Measurements from ENCODE around the gene ANKRD13A. TPM values are rescaled to one million over a fixed set of nuclear protein-coding genes. Genes with fewer than 3 reads are reported as not detected.
A peak's percentile ranks its signal among the peaks of the same experiment; 100 is the strongest.

Gene ANKRD13A
- total and polyA plus RNA-seq, 2 of the 13 experiments (the other 11 are each of a cell fraction or from before 2014, with no cell fraction given), result 34.1 to 41.6 TPM

DNA sequence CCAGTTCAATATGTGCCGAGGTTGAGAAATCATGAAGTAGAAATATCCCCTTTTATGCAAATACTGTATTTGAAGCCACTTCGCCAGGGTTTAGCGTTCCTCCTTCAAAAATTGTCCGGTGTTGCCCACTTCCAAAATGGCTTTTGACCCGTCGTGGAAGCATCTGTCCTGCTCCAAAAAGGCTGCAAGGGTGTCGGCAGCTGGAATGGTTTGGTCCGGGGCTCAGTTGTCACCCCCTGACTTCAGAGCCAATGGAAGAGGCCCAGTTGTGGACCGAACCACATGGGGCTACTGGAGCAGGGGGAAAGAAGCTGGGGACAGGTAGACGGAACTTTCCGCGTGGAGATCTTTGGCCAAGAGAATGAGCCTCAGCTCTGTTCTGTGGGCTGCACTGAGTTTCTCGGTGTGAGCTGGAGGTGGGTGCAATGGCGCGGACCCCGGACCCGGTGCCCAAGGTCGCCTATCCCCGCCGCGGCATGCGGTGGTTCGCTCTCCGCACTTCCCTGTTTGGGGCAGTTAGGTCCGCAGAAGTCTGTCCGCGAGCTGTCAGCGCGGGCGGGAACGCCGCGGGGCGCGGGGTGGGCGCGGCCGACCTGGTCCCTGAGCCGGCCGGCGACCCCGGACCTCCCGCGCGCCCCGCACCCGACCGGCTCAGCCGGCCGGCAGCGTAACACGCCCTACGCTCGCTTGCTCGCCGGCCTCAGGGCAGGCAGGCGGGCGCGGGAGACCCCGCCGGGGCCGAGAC lies at the start of gene ANKRD13A (continued):
- TF ChIP-seq, protein P1, sequence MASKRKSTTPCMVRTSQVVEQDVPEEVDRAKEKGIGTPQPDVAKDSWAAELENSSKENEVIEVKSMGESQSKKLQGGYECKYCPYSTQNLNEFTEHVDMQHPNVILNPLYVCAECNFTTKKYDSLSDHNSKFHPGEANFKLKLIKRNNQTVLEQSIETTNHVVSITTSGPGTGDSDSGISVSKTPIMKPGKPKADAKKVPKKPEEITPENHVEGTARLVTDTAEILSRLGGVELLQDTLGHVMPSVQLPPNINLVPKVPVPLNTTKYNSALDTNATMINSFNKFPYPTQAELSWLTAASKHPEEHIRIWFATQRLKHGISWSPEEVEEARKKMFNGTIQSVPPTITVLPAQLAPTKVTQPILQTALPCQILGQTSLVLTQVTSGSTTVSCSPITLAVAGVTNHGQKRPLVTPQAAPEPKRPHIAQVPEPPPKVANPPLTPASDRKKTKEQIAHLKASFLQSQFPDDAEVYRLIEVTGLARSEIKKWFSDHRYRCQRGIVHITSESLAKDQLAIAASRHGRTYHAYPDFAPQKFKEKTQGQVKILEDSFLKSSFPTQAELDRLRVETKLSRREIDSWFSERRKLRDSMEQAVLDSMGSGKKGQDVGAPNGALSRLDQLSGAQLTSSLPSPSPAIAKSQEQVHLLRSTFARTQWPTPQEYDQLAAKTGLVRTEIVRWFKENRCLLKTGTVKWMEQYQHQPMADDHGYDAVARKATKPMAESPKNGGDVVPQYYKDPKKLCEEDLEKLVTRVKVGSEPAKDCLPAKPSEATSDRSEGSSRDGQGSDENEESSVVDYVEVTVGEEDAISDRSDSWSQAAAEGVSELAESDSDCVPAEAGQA (IDR thresholded peaks at IDR 0.05; ENCODE audit: low read depth), result peak; percentile 87; the same call in 1 of the 2 replicates
- TF ChIP-seq, protein P1 (CRISPR knock-in tag; IDR thresholded peaks at IDR 0.05; ENCODE audit: borderline replicate concordance), result no peak
- TF ChIP-seq ZNF331 (CRISPR knock-in tag; IDR thresholded peaks at IDR 0.05) (peak; percentile 26; the same call in 1 of the 2 replicates), WIZ (CRISPR knock-in tag; IDR thresholded peaks at IDR 0.05) (no peak), ZNF564 (CRISPR knock-in tag; IDR thresholded peaks at IDR 0.05) (no peak), MATR3 (CRISPR knock-in tag; IDR thresholded peaks at IDR 0.05) (no peak), TCF12 (IDR thresholded peaks at IDR 0.05) (no peak), TCF12 (CRISPR knock-in tag; IDR thresholded peaks at IDR 0.05) (0 out of 2 replicates have a peak, but pooled peaks have one; percentile 33), TOE1 (CRISPR knock-in tag; IDR thresholded peaks at IDR 0.05) (no peak), ZSCAN9 (CRISPR knock-in tag; IDR thresholded peaks at IDR 0.05; ENCODE audit: borderline replicate concordance) (no peak), HOXA3 (CRISPR knock-in tag; IDR thresholded peaks at IDR 0.05) (peak; percentile 95), ZNF343 (CRISPR knock-in tag; IDR thresholded peaks at IDR 0.05) (no peak), ZNF746 (CRISPR knock-in tag; IDR thresholded peaks at IDR 0.05) (no peak), TRIM24 (CRISPR knock-in tag; IDR thresholded peaks at IDR 0.05) (no peak), ZNF317 (CRISPR knock-in tag; IDR thresholded peaks at IDR 0.05) (peak; percentile 72)
- TF ChIP-seq, protein P2, sequence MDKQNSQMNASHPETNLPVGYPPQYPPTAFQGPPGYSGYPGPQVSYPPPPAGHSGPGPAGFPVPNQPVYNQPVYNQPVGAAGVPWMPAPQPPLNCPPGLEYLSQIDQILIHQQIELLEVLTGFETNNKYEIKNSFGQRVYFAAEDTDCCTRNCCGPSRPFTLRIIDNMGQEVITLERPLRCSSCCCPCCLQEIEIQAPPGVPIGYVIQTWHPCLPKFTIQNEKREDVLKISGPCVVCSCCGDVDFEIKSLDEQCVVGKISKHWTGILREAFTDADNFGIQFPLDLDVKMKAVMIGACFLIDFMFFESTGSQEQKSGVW (CRISPR knock-in tag; IDR thresholded peaks at IDR 0.05; ENCODE audit: borderline replicate concordance), result no peak
- TF ChIP-seq, protein P3, sequence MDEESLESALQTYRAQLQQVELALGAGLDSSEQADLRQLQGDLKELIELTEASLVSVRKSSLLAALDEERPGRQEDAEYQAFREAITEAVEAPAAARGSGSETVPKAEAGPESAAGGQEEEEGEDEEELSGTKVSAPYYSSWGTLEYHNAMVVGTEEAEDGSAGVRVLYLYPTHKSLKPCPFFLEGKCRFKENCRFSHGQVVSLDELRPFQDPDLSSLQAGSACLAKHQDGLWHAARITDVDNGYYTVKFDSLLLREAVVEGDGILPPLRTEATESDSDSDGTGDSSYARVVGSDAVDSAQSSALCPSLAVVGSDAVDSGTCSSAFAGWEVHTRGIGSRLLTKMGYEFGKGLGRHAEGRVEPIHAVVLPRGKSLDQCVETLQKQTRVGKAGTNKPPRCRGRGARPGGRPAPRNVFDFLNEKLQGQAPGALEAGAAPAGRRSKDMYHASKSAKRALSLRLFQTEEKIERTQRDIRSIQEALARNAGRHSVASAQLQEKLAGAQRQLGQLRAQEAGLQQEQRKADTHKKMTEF (CRISPR knock-in tag; IDR thresholded peaks at IDR 0.05), result peak; percentile 70
- TF ChIP-seq, protein P4, sequence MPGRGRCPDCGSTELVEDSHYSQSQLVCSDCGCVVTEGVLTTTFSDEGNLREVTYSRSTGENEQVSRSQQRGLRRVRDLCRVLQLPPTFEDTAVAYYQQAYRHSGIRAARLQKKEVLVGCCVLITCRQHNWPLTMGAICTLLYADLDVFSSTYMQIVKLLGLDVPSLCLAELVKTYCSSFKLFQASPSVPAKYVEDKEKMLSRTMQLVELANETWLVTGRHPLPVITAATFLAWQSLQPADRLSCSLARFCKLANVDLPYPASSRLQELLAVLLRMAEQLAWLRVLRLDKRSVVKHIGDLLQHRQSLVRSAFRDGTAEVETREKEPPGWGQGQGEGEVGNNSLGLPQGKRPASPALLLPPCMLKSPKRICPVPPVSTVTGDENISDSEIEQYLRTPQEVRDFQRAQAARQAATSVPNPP (CRISPR knock-in tag; IDR thresholded peaks at IDR 0.05), result no peak
- TF ChIP-seq, protein P5, sequence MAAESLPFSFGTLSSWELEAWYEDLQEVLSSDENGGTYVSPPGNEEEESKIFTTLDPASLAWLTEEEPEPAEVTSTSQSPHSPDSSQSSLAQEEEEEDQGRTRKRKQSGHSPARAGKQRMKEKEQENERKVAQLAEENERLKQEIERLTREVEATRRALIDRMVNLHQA (CRISPR knock-in tag; IDR thresholded peaks at IDR 0.05), result no peak

Measured in HepG2 (cell line).